Bronchial epithelial cell (primary cell): ENCODE measurements around the gene NTRK3. TPM values are rescaled to one million over a fixed set of nuclear protein-coding genes. Genes with fewer than 3 reads are reported as not detected.

Experiments used
- DNase-seq: peaks from one replicate; pipeline ENCODE4 v3.0.0-alpha.2; 2010; ENCODE audit warnings: low read depth
- FAIRE-seq: peaks from 2 replicates; lab custom pipeline; 2011; peaks lifted over from hg19 to GRCh38; lab: Jason Lieb, UNC
- H3K27me3 ChIP-seq: 2 replicates; pipeline ENCODE4 v1.5.1; 2011; ENCODE audit warnings: low read length; ENCODE audit not compliant: control insufficient read depth, insufficient read depth
- H3K36me3 ChIP-seq: 2 replicates; pipeline ENCODE4 v1.5.1; 2011; ENCODE audit warnings: low read length; ENCODE audit not compliant: control insufficient read depth, insufficient read depth
- H3K4me3 ChIP-seq: 2 replicates; pipeline ENCODE4 v1.5.1; 2011; ENCODE audit warnings: mild to moderate bottlenecking, low read depth, low read length, control low read depth
- total RNA-seq: library from RNA; depleted of rRNA; stranded (reverse); fragments of >200 nt; gene quantifications from 2 replicates; pipeline ENCODE4 v1.2.1, GENCODE V29; 2014
- TF ChIP-seq, protein P1 (sequence below): IDR thresholded peaks from 2 replicates; pipeline ENCODE4 v1.5.1; 2011; ENCODE audit warnings: mild to moderate bottlenecking, moderate library complexity, low read length, control low read depth, inconsistent platforms; ENCODE audit not compliant: insufficient read depth, severe bottlenecking

The NTRK3 gene
- total RNA-seq, 1 donor from 2014 or later, result not detected

GRCh38 chr15:88177451-88177850 is 79.1 kb downstream of the NTRK3 start:
- FAIRE-seq (no peak), DNase-seq (no peak)
- Histone ChIP-seq H3K36me3 (no peaks in the 10 kb centered on the region), H3K27me3 (no peaks in the 10 kb centered on the region), H3K4me3 (no peak overlapping the region)
- TF ChIP-seq, protein P1, sequence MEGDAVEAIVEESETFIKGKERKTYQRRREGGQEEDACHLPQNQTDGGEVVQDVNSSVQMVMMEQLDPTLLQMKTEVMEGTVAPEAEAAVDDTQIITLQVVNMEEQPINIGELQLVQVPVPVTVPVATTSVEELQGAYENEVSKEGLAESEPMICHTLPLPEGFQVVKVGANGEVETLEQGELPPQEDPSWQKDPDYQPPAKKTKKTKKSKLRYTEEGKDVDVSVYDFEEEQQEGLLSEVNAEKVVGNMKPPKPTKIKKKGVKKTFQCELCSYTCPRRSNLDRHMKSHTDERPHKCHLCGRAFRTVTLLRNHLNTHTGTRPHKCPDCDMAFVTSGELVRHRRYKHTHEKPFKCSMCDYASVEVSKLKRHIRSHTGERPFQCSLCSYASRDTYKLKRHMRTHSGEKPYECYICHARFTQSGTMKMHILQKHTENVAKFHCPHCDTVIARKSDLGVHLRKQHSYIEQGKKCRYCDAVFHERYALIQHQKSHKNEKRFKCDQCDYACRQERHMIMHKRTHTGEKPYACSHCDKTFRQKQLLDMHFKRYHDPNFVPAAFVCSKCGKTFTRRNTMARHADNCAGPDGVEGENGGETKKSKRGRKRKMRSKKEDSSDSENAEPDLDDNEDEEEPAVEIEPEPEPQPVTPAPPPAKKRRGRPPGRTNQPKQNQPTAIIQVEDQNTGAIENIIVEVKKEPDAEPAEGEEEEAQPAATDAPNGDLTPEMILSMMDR, result no peak

DNA sequence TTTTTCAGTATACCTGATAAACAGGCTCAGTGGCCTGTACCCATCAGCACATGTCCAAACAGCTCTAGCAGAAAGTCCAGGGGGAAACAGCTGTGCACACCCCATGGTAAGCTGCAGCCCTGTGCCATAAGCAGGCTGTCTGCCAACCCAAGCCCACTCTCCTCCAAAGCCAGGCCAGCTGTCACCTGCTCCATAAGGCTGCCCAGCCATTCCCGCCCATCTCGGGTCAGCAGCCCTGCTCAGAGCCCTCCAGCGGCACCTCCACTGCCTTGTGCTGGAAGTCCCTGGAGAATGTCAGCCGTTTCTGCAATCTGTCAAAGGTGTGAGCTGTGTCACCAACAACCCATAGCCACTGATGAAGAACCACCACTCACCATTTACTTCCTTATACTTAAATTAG is 82.0 kb downstream of the NTRK3 start:
- DNase-seq, result no peak
- TF ChIP-seq, protein P1, result no peak
- FAIRE-seq, result no peak

DNA sequence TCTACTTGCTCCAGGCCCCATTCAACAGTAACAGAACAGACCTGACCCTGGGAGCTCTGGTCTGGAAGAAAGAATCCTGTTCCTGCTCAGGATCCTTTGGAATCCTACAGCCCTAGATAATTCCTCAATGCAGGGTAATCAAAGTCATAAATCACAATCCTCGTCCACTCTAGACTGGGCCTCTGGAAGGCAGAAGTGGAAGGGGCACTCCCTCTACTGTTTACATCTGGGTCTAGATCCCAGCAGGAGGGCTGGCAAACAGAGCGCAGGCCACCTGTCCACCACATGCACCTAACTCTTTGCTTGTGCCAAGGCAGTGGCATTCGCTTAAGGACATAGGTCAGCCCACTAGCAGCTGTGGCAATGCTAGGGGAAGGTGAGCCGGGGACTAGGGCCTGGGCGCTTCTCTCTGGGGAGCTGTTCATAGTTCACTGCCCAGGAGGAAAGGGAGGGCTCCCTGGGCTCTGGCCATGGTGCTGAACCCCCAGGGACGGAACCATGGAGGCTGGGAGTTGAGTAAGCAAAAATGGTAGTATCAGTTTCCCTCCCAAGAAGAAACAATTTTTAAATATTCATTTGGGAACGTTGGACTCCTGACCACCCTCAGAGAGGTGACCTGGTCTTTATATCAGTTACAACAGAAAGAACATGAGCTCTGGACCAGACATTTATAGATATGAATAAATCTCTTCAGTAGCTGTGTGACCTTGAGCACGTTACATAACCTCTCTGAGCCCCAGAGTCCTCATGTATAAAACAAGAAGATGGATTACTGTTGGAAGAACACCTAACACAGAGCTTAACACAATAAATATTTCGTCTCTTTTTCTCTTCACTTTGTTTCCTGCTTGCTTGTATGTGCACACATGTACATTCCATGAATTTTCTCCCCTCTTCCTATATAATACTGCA is 90.2 kb downstream of the NTRK3 start:
- no peaks in the 10 kb centered on the region for H3K27me3 ChIP-seq
- no peaks in the 10 kb centered on the region for H3K36me3 ChIP-seq
- no peak overlapping the region for H3K4me3 ChIP-seq
- TF ChIP-seq, protein P1, result no peak
- no peak for FAIRE-seq
- DNase-seq, result no peak

More for the DNA sequence above, 82.0 kb downstream of the NTRK3 start:
- Histone ChIP-seq H3K4me3 (no peak overlapping the region), H3K36me3 (no peaks in the 10 kb centered on the region), H3K27me3 (no peaks in the 10 kb centered on the region)

DNA sequence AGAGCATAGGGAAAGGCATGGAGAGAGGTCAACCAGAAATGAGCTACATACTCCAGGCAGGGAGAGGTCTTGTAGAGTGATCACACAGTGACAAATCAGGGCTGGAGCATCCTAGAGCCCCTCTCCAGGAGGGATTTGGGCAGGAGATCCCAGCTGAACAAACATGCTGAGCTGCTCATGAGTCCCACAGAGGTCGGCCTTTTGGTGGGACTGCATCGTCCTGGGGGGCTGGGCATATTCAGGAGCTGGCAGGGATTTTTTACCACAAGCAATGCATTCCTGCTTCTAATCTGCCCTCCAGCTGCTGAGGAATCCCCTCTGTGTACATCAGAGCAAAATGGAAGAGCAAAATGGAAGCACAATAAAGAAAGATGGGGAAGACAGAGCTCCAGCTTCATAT is 94.9 kb downstream of the NTRK3 start:
- TF ChIP-seq, protein P1, result no peak
- Histone ChIP-seq H3K36me3 (no peaks in the 10 kb centered on the region), H3K4me3 (no peak overlapping the region), H3K27me3 (no peaks in the 10 kb centered on the region)
- FAIRE-seq (no peak), DNase-seq (no peak)

GRCh38 chr15:88155310-88155709 is 101.2 kb downstream of the NTRK3 start:
- FAIRE-seq (no peak), DNase-seq (no peak)
- no peaks in the 10 kb centered on the region for H3K36me3 ChIP-seq
- no peak overlapping the region for H3K4me3 ChIP-seq
- TF ChIP-seq, protein P1, result no peak
- no peaks in the 10 kb centered on the region for H3K27me3 ChIP-seq

DNA sequence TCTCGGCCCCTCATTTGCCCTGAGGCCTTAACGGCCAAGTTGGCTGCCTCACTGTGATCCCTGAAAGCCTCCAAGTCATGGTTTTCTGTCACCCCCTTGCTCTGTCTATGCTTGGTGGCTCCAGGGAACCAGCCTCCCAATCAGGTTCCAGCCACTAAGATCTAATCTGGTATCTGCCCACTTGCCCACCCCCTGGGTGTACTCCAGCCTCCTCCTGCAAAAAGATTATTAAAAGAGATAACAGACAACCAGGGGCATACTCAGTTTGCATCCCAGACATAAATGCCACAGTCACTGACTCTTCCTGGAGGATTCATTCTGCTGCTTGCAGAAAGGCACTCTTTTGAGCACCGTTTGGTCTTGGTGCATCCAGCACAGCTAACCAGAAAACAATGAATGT is 103.9 kb downstream of the NTRK3 start:
- no peak for DNase-seq
- H3K27me3 ChIP-seq, result no peaks in the 10 kb centered on the region
- TF ChIP-seq, protein P1, result no peak
- no peak for FAIRE-seq
- no peaks in the 10 kb centered on the region for H3K36me3 ChIP-seq
- no peak overlapping the region for H3K4me3 ChIP-seq
